Measurements from ENCODE around the gene ZDHHC11.
"Not testable (repeated sequence)": the region's sequence is repeated elsewhere in the genome, so short reads cannot be mapped to it uniquely, and the experiment has no call there.

ZDHHC11 gene

DNA sequence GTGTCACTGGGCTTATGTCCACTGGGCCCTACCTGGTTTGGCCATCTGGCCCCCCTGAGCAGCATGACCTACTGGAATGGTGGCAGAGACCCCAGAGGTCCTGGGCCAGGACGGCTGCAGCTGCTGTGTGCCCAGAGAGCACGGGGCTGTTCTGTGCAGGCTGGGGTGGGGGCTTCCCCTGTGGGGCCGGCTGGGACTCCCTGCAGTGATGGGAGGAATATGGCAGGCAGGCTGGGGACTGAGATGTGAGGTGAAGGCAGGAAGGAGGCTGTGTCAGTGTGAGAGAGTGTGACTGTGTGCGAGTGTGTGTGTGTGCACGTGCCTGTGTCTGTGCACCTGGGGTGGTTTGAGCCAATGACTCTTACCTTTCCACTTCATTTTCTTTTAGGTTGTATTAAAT lies 37.2 kb downstream of the ZDHHC11 start:
- not testable (repeated sequence) for DNase-seq (ENCODE audit: low spot score); FAIRE-seq

DNA sequence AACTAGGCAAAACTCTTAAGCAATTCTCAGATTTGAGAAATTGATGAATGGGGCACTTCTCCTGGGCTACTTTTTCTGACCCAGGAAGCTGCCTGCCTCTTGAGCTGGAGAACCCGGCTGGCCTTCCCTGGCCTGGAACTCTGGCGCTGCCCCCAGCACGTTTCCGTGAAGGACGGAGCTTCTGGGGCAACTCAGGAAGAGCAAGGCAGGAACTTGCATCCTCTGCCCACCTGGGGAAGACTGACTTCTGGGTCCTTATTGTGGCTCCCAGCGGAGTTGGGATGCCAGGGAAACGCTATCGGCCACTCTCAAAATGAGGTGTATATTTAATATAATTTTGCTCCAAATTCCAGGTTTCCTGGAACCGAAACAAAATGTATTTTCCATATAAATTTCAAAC lies 39.4 kb downstream of the ZDHHC11 start:
- FAIRE-seq; DNase-seq (ENCODE audit: low spot score): not testable (repeated sequence)

DNA sequence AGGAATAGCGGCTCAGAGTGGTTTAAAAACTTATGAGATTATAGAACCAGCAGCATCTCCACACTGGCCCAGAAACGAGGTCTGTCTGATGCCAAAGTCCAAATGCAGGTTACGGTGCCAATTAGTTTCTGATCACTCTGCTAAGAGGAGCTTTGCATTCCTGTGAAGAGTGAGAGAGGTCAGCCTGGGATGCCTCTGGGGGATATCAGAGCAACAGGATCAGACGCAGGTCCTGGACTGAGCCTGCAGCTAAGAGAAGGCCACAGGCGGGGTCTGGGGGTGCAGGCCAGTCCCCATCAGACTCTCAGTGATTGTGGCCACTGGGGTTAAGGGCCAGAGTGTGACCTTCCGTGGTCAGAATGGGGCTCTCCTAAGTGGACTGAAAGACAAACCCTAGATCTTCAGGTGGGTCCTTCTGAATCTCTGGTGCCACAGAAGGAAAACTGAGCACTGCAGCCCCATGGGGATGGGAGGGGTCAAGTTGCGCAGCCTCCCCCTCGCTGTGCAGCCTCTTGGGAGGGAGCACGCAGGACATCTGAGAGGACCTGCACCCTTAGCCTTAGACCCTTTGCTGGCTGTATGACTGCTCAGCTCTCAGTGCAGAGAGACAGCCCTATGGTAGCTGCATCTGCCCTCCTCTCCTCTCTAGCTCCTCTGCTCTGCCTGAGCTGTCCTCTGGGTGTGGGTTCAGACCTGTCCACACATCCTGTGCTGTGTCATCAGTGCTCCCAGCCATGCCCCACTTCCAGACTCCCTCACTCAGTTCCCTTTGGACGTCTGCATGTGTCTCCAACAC lies 42.9 kb downstream of the ZDHHC11 start:
- FAIRE-seq; DNase-seq (ENCODE audit: low spot score): not testable (repeated sequence)

DNA sequence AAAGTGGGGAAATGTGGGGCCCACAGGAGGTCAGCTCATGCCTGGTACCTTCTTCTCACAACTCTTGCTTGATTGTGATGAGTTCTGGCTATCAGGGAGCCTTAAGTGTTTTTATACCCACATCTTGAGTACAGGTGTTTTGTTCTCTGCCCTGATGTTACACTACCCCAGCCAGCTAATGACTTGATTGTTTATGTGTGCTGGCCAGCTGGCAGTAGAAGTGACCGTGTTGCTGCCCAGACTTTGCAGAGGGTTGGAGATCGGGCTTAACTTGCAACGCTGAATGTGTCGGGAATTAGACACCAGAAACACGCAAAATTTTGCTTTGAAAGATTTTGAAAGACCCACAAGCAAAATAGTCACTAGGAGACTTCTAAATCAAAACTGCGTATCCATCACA lies 49.3 kb downstream of the ZDHHC11 start:
- DNase-seq (ENCODE audit: low spot score) (no peak), FAIRE-seq (no peak)

DNA sequence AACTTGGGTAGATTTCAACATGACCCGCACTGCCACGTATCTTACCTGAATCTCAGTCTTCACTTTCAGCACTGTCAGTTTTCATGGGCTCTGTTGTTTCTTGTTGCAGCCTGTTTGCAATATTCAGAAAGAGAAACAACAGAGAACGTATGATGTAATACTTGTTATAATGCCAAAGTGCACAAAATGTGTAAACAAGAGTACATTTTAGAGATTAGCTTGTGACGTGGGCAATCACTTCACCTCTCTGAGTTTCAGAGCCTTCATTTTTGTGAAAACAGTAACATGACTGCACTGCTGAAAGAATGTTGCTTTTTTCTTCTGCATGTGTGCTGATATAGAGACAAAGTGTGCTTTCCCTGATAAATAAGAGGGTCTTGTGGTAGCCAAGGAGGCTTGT lies 49.7 kb downstream of the ZDHHC11 start:
- not testable (repeated sequence) for FAIRE-seq; DNase-seq (ENCODE audit: low spot score)

DNA sequence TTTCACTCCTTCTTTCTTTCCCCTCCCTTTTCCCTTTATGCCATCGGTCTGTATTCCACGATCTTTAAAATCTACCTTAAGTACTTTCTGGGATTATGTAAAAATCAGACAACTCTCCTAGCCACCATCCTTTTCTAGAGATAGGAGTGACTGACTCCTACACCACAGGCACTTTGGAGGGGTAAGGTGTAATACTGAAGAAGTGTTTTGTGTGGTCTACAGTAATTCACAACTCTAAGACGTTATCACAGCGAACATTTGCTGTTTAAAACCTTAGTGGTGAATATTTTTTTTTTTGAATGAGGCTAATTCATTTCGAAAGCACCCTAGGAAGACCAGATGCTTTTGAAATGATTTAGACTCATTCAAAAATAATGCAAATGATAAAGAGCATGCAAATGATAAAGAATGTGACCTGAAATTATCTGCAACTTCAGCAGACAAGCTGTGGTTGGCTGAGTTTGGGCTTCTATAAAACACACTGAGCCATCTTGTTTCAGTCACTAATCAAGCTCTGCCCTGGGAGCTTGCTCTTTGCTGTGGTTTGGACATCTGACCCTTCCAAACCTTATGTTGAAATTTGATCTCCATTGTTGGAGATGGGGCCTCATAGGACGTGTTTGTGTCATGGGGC lies 52.2 kb downstream of the ZDHHC11 start:
- not testable (repeated sequence) for DNase-seq (ENCODE audit: low spot score); FAIRE-seq

DNA sequence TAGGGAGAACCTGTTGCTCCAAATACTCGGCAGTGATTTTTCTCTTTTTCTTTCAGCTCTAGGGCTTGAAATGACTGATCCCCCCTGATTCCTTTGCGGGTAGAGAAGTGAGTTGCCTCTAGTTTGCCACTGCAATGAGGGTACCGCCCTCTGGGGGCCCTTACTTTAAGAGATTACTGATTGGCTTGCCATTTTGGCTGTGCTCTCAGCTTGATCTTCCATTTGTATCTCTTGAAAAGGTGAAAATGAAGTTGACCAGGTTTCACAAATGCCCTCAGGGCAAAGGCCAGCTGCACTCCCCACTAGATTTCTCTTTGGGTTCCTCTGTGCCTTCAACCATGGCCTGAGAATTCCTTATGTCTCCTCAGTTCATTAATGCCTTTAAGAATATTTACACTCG lies 52.8 kb downstream of the ZDHHC11 start:
- not testable (repeated sequence) for FAIRE-seq

DNA sequence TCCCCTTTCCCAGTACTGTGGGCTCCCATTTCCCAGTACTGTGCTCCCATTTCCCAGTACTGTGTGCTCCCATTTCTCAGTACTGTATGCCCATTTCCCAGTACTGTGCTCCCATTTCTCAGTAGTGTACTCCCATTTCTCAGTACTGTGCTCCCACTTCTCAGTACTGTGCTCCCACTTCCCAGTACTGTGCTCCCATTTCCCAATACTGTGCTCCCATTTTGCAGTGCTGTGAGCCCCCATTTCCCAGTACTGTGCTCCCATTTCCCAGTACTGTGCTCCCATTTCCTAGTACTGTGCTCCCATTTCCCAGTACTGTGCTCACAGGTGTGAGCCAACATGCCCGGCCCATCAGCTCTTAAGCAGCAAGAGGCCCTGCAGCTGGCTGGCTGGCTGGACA lies 54.9 kb downstream of the ZDHHC11 start:
- not testable (repeated sequence) for DNase-seq (ENCODE audit: low spot score); FAIRE-seq

More for the DNA sequence above, 52.8 kb downstream of the ZDHHC11 start:
- not testable (repeated sequence) for DNase-seq (ENCODE audit: low spot score)

DNA sequence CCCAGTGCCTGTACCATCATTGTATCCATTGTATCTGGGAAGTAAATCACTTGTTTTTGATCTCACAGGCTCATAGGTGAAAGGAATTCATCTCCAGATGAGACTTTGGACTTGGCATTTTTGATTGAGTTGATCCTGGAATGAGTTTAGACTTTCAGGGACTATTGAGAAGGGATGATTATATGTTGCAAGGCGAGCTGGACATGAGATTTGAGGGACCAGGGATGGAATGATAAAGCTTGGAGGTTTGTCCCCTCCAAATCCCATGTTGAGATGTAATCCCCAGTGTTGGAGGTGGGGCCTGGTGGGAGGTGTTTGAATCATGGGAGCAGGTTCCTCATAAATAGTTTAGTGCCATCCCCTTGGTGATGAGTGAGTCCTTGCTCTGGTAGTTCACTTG lies 55.8 kb downstream of the ZDHHC11 start:
- FAIRE-seq; DNase-seq (ENCODE audit: low spot score): not testable (repeated sequence)

DNA sequence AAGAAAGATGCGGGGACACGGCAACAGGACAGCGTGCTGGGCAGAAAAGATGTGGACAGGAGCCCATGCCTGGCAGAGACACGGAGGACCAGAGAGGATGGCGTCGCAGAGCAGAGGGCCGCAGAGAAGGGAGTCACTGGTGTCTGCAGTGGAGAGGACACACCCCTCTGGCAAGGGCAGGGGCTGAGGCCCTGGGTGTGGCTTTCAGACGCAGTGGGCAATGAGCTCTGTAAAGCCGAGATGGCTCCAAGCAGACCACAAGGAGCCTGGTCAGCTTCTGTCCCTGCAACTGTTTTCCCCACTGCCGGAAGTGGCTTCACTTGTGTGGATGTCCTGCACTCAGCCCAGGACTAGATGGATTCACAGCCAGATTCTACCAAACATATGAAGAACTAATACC lies 62.1 kb downstream of the ZDHHC11 start:
- not testable (repeated sequence) for FAIRE-seq; DNase-seq (ENCODE audit: low spot score)

DNA sequence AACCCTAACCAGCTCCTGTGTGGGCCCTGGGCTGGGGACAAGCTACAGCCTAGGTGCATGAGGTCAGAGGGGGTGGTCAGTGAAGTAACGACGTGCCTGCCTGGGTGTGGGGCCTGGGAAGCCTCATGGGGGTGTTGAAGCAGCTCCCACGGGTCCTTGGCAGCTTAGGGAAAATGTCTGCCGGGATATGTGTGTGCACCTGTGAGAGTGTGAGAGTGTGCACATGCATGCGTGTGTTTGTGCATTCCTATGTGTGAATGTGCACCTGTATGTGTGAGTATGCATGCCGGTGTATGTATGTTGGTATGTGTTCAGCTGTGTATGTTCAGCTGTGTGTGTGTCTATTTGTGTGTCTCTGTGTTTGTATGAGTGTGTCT lies 62.9 kb downstream of the ZDHHC11 start:
- FAIRE-seq, result not testable (repeated sequence)

DNA sequence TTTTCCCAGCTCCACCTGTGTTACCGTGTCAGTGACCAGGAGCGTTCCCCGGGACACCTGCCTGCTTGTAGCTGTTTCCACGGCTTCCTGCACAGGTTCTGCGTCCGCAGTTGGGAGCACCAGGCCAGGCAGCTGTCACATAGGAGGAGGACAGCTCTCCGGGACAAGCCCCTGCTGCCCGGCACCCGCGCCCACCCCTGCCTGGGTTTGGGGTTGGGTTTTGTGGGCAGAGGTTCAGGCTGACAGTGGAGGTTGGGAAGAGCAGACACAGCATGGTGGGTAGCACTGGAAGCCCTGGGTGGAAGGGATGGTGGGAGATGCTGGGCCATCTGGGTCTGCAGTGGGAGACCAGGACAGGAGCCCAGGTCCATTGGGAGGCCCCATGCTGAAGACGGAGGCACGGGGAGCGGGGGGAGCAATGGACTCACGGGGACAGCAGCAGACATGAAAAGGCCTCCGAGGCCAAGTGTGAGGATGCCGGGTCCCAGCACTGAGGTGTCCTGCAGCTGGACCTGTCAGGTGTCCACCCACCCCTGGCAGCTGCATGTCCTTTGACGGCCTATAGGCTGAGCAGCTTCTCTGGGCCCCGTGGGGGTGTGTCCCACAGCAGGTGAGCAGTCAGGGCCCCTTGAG lies 63.4 kb downstream of the ZDHHC11 start:
- not testable (repeated sequence) for FAIRE-seq

More for the DNA sequence above, 62.9 kb downstream of the ZDHHC11 start:
- DNase-seq (ENCODE audit: low spot score), result not testable (repeated sequence)

DNA sequence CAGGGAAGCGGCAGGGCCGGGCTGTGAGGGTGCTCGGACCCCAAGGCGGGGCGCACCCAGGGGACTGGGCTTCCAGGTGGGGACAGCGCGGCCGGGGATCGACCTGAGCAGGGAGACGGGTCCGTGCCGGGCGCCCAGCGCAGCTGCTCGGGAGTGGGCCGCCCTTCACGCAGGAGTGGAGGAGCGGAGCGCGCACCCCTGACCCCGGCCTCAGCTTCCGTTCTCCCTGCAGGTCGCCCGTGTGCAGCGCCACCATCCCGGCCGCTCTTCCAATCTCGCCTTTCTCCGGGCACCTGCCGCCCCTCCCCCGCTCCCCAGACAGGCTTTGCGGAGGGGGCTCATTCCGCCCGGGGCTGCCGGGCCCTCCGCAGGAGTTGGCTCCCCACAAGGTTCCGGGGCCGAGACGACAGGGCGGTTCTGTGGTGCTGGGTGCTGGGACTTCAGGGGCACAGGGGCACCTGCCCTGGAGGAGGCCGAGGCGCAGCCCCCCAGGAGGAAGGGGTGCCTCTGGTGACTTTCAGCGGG lies 65.5 kb downstream of the ZDHHC11 start:
- not testable (repeated sequence) for DNase-seq (ENCODE audit: low spot score); FAIRE-seq

More for the DNA sequence above, 63.4 kb downstream of the ZDHHC11 start:
- DNase-seq (ENCODE audit: low spot score), result not testable (repeated sequence)

DNA sequence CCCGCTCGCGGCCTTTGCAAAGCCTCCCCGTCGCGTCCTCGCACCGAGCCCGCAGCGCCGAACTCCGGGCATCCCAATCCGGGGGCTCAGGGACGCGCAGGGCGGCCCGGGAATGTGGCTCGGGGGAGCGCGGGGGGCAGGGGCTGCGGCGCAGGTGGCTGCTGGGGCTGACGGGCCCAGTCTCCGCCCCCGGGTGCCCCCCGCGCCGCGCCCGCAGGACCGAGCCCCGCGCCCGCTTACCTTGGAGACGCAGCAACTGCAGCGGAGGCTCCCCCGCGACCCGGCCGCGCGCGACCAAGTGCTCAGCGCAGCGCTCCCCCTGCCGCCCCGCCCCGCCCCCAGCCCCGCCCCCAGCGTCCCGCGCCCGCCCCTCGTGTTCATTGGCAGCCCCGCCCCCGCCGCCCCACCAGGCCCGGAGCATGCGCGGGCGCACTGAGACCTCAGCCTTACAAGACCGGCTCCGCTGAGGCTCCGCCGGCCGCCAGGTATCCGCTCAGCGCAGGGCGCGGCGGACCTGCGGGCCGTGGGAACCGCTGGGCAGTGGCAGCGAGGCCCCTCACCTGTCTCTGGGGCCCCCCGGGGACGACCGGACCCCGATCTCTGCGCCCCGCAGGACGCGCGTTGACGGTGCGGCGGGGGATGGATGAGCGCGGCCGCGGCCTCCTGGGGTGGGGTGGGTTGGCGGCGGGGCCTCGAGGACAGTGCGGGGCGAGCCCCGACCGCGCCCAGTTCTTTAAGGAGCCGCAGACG lies 66.2 kb downstream of the ZDHHC11 start, which contains the start of gene ZDHHC11B:
Gene ZDHHC11B, minus strand, starts transcription at position 302 of the 750 bp plus-strand sequence. CDS start 17,810 bp downstream, outside the sequence.
- DNase-seq (ENCODE audit: low spot score); FAIRE-seq: not testable (repeated sequence)

DNA sequence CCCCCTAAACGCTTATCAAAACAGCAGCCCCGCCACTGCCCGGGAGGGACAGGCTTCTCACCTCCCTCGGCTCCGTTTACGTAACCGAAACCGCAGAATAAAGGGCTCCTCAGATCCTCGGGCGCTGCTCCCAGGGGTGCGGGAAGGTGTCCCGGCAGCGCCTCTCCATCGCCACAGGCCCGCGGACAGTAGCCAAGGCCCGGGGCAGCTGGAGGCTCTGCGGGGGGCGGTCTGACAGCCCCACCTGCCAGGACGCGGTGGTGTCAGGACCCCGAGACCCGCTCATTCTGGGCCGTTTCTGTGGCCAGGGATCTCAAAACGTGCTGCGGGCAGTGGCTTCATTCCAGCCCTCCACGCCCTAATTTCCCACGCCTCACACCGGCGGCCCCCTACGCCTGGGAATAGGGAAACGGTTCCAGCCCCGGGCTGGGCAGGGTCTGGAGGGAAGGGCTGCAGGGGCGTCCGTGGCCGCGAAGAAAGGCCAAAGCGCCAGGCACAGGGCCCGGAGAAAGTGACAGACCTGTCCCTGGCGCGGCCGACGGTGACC lies 66.8 kb downstream of the ZDHHC11 start:
- FAIRE-seq; DNase-seq (ENCODE audit: low spot score): not testable (repeated sequence)

DNA sequence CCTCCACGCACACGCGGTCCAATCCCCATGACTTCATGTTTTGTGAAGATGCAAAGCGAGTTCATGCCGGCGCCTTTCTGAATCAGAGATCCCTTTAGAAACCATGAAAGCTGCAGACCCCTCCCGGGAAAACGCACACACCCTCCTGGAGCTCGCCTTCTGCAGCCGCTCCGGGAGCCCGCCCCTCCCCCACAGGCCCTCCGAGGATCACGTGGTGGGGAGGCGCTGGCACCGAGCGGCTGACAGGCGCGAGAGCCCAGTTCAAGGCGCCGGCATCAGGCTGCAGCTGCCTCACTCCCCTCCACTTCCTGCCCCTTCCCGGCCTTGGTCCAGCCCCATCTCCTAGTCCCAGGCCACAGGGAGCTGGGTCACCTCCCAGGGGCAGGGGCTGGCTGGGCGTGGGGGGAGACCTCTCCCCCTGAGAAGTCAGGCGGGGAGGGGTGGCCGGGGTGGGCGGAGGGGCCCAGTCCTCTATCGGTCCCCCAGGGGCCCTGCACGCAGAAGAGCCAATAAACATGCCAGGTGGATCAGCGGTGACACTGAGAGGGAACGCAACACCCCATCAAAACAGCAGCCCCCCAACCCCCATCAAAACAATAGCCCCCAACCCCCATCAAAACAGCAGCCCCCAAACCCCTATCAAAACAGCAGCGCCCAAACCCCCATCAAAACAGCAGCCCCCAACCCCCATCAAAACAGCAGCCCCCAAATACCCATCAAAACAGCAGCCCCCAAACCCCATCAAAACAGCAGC lies 67.6 kb downstream of the ZDHHC11 start:
- not testable (repeated sequence) for FAIRE-seq

DNA sequence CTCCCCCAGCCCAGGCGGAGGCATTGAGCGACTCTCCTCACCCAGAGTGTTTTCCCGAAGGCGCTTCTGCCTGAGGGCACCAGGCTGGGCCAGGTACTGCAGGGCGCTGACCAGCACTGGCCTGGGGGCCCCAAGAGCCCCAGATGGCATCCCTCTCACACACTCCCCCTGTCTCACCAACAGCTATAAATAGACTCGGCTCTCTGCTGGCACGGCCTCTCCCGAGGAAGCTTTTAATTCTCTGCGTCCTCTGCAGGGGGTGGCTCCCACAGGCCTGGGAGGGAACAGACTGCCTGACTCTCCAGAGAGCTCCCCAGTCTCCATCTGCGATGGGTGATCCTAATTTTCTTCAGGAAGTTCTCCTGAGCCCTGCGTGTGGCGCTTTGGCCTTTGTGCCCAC lies 68.4 kb downstream of the ZDHHC11 start:
- not testable (repeated sequence) for FAIRE-seq; DNase-seq (ENCODE audit: low spot score)

More for the DNA sequence above, 67.6 kb downstream of the ZDHHC11 start:
- not testable (repeated sequence) for DNase-seq (ENCODE audit: low spot score)

DNA sequence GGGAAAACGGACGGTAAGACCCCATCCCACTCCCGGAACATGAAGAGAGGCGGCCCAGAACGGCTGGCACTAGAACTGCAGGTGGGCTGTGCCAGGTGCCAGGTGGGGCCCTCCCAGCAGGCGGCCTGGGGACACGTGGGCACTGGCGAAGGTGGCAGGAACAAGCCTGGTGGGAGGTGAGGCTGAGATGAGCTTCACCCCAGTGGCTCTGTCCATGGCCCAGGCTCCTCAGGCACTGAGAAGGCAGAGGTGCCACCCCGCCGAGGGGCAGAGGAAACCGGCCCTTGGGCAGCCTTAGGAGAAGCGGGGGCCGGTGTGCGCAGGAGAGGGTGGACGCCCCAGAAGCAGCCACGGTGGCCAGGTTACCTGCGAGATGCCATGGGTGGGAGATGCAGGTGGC lies 70.2 kb downstream of the ZDHHC11 start:
- DNase-seq (ENCODE audit: low spot score); FAIRE-seq: not testable (repeated sequence)

DNA sequence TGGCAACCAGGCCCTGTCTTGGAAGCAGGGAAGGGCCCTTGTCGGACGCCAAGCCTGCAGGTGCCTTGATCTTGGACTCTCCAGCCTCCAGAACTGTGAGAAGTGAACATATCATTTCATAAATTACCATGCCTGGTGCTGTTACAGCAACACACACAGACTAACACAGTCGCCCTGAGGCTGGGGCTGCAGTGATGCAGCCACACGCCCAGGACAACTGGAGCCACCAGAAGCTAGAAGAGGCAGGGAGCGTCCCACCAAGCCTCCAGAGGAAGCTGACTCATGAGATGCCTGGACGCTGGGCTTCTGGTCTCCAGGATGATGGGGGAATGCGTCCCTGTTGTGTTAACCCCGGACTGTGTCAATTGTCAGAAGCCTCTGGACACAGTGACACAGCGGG lies 71.8 kb downstream of the ZDHHC11 start:
- FAIRE-seq; DNase-seq (ENCODE audit: low spot score): not testable (repeated sequence)

Data from RCC 7860 (cell line).